Left ventricle myocardium inferior (tissue), 1 donor: Measurements from ENCODE around the gene NOL7. TPM values are rescaled to one million over a fixed set of nuclear protein-coding genes. Genes with fewer than 3 reads are reported as not detected.

Source experiments
- DNase-seq: peaks from one replicate; pipeline ENCODE4 v3.0.0-alpha.2; 2020
- H3K27ac ChIP-seq: fragments of 200-600 bp; replicated peaks from 2 replicates; pipeline ENCODE4 v1.8.0; 2021
- H3K27me3 ChIP-seq: fragments of 200-600 bp; 2 replicates; pipeline ENCODE4 v1.8.0; 2021; ENCODE audit warnings: low read depth
- H3K36me3 ChIP-seq: fragments of 200-600 bp; 2 replicates; pipeline ENCODE4 v1.8.0; 2021
- H3K4me1 ChIP-seq: fragments of 200-600 bp; 2 replicates; pipeline ENCODE4 v1.8.0; 2021
- H3K4me3 ChIP-seq: fragments of 200-600 bp; 2 replicates; pipeline ENCODE4 v1.8.0; 2021; ENCODE audit warnings: mild to moderate bottlenecking, moderate library complexity
- H3K9me3 ChIP-seq: fragments of 200-600 bp; replicated peaks from 2 replicates; pipeline ENCODE4 v1.8.0; 2021
- intact Hi-C: fragments of 100-400 bp; cut with micrococcal nuclease; formaldehyde crosslinking; loops from one replicate; pipeline ENCODE4 v1.11.0; 2022
- total RNA-seq: library from RNA; stranded (reverse); fragmentation: NEBNext Ultra II Directional; extraction: Animal tissue kit (Norgen Biotek cat#: 25700); gene quantifications from one replicate; pipeline ENCODE4 v1.2.1, GENCODE V29; 2021
- TF ChIP-seq, protein P1 (sequence below): fragments of 200-600 bp; IDR thresholded peaks from 2 replicates; pipeline ENCODE4 v1.8.0; 2021; ENCODE audit warnings: antibody characterized with exemption, mild to moderate bottlenecking, borderline replicate concordance
- donor health status: DM: no; HTN: yes; CAD: no; lungs with severe emphysema.

NOL7 gene
- total RNA-seq, 1 donor from 2014 or later = 46.9 TPM

DNA sequence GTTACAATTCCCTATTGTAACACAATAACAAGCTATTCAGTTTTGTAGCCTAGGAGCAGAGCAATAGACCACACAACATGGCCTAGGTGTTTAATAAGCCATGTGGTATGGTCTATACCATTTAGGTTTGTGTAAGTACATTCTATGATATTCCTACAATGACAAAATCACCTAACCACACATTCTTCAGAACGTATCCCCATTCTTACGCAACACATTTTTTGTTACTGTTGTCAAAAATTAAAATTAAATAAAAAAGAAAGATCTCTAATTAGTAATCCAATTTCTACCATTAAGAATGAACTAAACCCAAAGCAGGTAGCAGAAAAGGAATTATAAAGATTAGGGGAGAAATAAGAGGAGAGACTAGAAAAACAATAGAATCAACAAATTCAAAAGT, 52.5 kb downstream of the NOL7 start:
- peaks cover 58% of the 10 kb centered on the region for H3K4me1 ChIP-seq

DNA sequence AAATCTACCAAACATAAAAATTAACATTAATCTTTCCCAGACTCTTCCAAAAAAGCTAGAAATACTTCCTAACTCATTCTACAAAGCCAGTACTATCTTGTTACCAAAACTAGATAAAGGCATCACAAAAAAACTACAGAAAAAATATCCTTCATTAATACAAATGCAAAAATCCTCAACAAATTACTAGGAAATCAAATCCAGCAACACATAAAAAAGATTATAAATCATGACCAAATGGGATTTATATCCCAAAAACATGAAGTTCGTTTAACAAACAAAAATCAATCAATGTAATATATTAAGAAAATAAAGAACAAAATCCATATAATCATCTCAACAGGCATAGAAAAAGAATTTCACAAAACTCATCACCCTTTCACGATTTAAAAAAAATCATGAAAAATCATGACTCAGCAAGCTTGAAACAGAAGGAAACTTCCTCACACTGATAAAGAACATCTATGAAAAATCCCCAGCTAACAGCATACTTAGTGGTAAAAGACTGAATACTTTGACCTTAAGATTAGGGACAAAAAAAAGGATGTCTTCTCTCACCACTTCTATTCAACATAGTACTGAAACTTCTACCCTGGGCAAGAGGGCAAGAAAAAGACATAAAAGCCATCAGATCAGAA, 53.3 kb downstream of the NOL7 start:
- H3K9me3 ChIP-seq = no peaks in the 10 kb centered on the region
- H3K27me3 ChIP-seq = no peaks in the 10 kb centered on the region
- no peaks in the 10 kb centered on the region for H3K36me3 ChIP-seq
- no peak for DNase-seq
- H3K27ac ChIP-seq = no peak overlapping the region
- no peak overlapping the region for H3K4me3 ChIP-seq
- TF ChIP-seq, protein P1, sequence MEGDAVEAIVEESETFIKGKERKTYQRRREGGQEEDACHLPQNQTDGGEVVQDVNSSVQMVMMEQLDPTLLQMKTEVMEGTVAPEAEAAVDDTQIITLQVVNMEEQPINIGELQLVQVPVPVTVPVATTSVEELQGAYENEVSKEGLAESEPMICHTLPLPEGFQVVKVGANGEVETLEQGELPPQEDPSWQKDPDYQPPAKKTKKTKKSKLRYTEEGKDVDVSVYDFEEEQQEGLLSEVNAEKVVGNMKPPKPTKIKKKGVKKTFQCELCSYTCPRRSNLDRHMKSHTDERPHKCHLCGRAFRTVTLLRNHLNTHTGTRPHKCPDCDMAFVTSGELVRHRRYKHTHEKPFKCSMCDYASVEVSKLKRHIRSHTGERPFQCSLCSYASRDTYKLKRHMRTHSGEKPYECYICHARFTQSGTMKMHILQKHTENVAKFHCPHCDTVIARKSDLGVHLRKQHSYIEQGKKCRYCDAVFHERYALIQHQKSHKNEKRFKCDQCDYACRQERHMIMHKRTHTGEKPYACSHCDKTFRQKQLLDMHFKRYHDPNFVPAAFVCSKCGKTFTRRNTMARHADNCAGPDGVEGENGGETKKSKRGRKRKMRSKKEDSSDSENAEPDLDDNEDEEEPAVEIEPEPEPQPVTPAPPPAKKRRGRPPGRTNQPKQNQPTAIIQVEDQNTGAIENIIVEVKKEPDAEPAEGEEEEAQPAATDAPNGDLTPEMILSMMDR = no peak
- intact Hi-C loops = no loop called here
- peaks cover 55% of the 10 kb centered on the region for H3K4me1 ChIP-seq

More for the DNA sequence above, 52.5 kb downstream of the NOL7 start:
- TF ChIP-seq, protein P1 = no peak
- Histone ChIP-seq H3K27ac (no peak overlapping the region), H3K27me3 (no peaks in the 10 kb centered on the region), H3K9me3 (no peaks in the 10 kb centered on the region), H3K36me3 (no peaks in the 10 kb centered on the region), H3K4me3 (no peak overlapping the region)
- DNase-seq = no peak
- intact Hi-C loops = no loop called here

DNA sequence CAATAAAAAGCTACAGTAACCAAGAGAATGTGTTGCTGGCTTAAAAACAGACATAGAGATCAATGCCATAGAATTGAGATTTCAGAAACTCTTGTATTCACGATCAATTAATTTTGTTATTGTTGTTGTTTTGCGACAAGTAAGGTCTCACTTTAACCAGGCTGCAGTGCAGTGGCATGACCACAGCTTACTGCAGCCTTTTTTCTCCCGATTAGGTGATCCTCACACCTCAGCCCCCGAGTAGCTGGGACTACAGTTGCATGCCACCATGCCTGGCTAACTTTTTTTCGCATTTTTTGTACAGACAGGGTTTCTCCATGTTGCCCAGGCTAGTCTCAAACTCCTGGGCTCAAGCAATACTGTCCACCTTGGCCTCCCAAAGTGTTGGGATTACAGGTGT, 54.3 kb downstream of the NOL7 start:
- Histone ChIP-seq H3K4me3 (no peak overlapping the region), H3K27me3 (no peaks in the 10 kb centered on the region), H3K36me3 (no peaks in the 10 kb centered on the region), H3K9me3 (no peaks in the 10 kb centered on the region), H3K27ac (no peak overlapping the region), H3K4me1 (peaks cover 48% of the 10 kb centered on the region)
- intact Hi-C loops = no loop called here
- TF ChIP-seq, protein P1 = no peak
- DNase-seq = no peak

Other genes with a start within 250 kb of the NOL7 start
- gene GFOD1, start 127.7 kb upstream of the NOL7 start, total RNA-seq = 51.6 TPM
- 58.0 TPM for gene SIRT5, start 40.7 kb upstream of the NOL7 start, total RNA-seq
- 33.2 TPM for gene RANBP9, start 96.5 kb downstream of the NOL7 start, total RNA-seq
- gene MCUR1, start 199.2 kb downstream of the NOL7 start, total RNA-seq = 30.7 TPM